Measurements from ENCODE around the gene U2SURP. TPM values are rescaled to one million over a fixed set of nuclear protein-coding genes. Genes with fewer than 3 reads are reported as not detected.
"Not testable (repeated sequence)": the region's sequence is repeated elsewhere in the genome, so short reads cannot be mapped to it uniquely, and the experiment has no call there.

U2SURP gene
- total and polyA plus RNA-seq, 4 experiments from 2014 or later = 97.6 to 137 (median 126) TPM

GRCh38 chr3:143066033-143066432, 64.7 kb downstream of the U2SURP start:
- no peaks in the 10 kb centered on the region for H3K9me3 ChIP-seq (ENCODE audit: control insufficient read depth in 1 of 2, low read length in 2 of 2)
- POLR2A ChIA-PET (ENCODE audit: partially characterized antibody) = no interaction called here
- intact Hi-C loops (cut with micrococcal nuclease) = no loop called here
- Mint-ChIP-seq H3K27ac (peak overlapping the region in 1 of 7 donors; percentile 53), H3K4me1 (peaks cover under 1 to 4% (median 2%) of the 10 kb centered on the region in 4 donors), H3K27me3 (no peaks in the 10 kb centered on the region), H3K9me3 (no peaks in the 10 kb centered on the region), H3K36me3 (peaks cover 3 to 11% of the 10 kb centered on the region in 2 donors), H3K4me3 (no peak overlapping the region)
- no peaks in the 10 kb centered on the region for H3K36me3 ChIP-seq (ENCODE audit: insufficient read depth, low read length)
- CTCF ChIA-PET (ENCODE audit: partially characterized antibody) = no interaction called here
- H3K4me1 ChIP-seq (ENCODE audit: insufficient read depth, low read length) = no peaks in the 10 kb centered on the region
- H3K27ac ChIP-seq (ENCODE audit: low read depth, low read length) = no peak overlapping the region
- H3K27me3 ChIP-seq (ENCODE audit: insufficient read depth, low read length) = no peaks in the 10 kb centered on the region
- no peak for DNase-seq
- no peak overlapping the region for H3K4me3 ChIP-seq (ENCODE audit: low read length in 2 of 2)

GRCh38 chr3:143067201-143067600, 65.8 kb downstream of the U2SURP start:
- ChIA-PET POLR2A (ENCODE audit: partially characterized antibody) (no interaction called here), CTCF (ENCODE audit: partially characterized antibody) (no interaction called here)
- Mint-ChIP-seq H3K4me3 (no peak overlapping the region), H3K9me3 (no peaks in the 10 kb centered on the region), H3K36me3 (peaks cover 0 to 2% of the 10 kb centered on the region in 2 donors), H3K27ac (no peak overlapping the region), H3K27me3 (no peaks in the 10 kb centered on the region), H3K4me1 (no peaks in the 10 kb centered on the region)
- H3K4me1 ChIP-seq (ENCODE audit: insufficient read depth, low read length) = no peaks in the 10 kb centered on the region
- H3K27me3 ChIP-seq (ENCODE audit: insufficient read depth, low read length) = no peaks in the 10 kb centered on the region
- DNase-seq = no peak
- no peak overlapping the region for H3K27ac ChIP-seq (ENCODE audit: low read depth, low read length)
- intact Hi-C loops (cut with micrococcal nuclease) = no loop called here
- no peak overlapping the region for H3K4me3 ChIP-seq (ENCODE audit: low read length in 2 of 2)
- H3K9me3 ChIP-seq (ENCODE audit: control insufficient read depth in 1 of 2, low read length in 2 of 2) = no peaks in the 10 kb centered on the region
- no peaks in the 10 kb centered on the region for H3K36me3 ChIP-seq (ENCODE audit: insufficient read depth, low read length)

- H3K27ac ChIP-seq (ENCODE audit: low read depth, low read length) = no peak overlapping the region
- H3K27me3 ChIP-seq (ENCODE audit: insufficient read depth, low read length) = no peaks in the 10 kb centered on the region
- no peaks in the 10 kb centered on the region for H3K27me3 Mint-ChIP-seq
- H3K4me3 Mint-ChIP-seq = no peak overlapping the region
- no peaks in the 10 kb centered on the region for H3K4me1 Mint-ChIP-seq
- no peaks in the 10 kb centered on the region for H3K36me3 ChIP-seq (ENCODE audit: insufficient read depth, low read length)
- no peaks in the 10 kb centered on the region for H3K4me1 ChIP-seq (ENCODE audit: insufficient read depth, low read length)
- H3K4me3 ChIP-seq (ENCODE audit: low read length in 2 of 2) = no peak overlapping the region
- H3K27ac Mint-ChIP-seq = no peak overlapping the region
- no peaks in the 10 kb centered on the region for H3K9me3 ChIP-seq (ENCODE audit: control insufficient read depth in 1 of 2, low read length in 2 of 2)
- ChIA-PET POLR2A (ENCODE audit: partially characterized antibody) (no interaction called here), CTCF (ENCODE audit: partially characterized antibody) (no interaction called here)
- intact Hi-C loops (cut with micrococcal nuclease) = no loop called here
- no peak for DNase-seq
- no peaks in the 10 kb centered on the region for H3K36me3 Mint-ChIP-seq
- no peaks in the 10 kb centered on the region for H3K9me3 Mint-ChIP-seq
Measured at GRCh38 chr3:143068059-143068458, 66.7 kb downstream of the U2SURP start.

- no peaks in the 10 kb centered on the region for H3K36me3 Mint-ChIP-seq
- intact Hi-C loops (cut with micrococcal nuclease) = no loop called here
- POLR2A ChIA-PET (ENCODE audit: partially characterized antibody) = no interaction called here
- H3K9me3 Mint-ChIP-seq = no peaks in the 10 kb centered on the region
- DNase-seq = no peak
- H3K27ac Mint-ChIP-seq = no peak overlapping the region
- Histone ChIP-seq H3K4me1 (ENCODE audit: insufficient read depth, low read length) (no peaks in the 10 kb centered on the region), H3K36me3 (ENCODE audit: insufficient read depth, low read length) (no peaks in the 10 kb centered on the region), H3K27ac (ENCODE audit: low read depth, low read length) (no peak overlapping the region), H3K27me3 (ENCODE audit: insufficient read depth, low read length) (no peaks in the 10 kb centered on the region), H3K9me3 (ENCODE audit: control insufficient read depth in 1 of 2, low read length in 2 of 2) (no peaks in the 10 kb centered on the region), H3K4me3 (ENCODE audit: low read length in 2 of 2) (no peak overlapping the region)
- H3K4me3 Mint-ChIP-seq = no peak overlapping the region
- no peaks in the 10 kb centered on the region for H3K27me3 Mint-ChIP-seq
- CTCF ChIA-PET (ENCODE audit: partially characterized antibody) = no interaction called here
- H3K4me1 Mint-ChIP-seq = no peaks in the 10 kb centered on the region
Measured at GRCh38 chr3:143070977-143071551, 69.7 kb downstream of the U2SURP start.

- H3K4me1 ChIP-seq (ENCODE audit: insufficient read depth, low read length) = no peaks in the 10 kb centered on the region
- no peak overlapping the region for H3K4me3 Mint-ChIP-seq
- no peak overlapping the region for H3K4me3 ChIP-seq (ENCODE audit: low read length in 2 of 2)
- H3K27ac Mint-ChIP-seq = no peak overlapping the region
- no peaks in the 10 kb centered on the region for H3K27me3 ChIP-seq (ENCODE audit: insufficient read depth, low read length)
- ChIA-PET POLR2A (ENCODE audit: partially characterized antibody) (no interaction called here), CTCF (ENCODE audit: partially characterized antibody) (no interaction called here)
- no peak overlapping the region for H3K27ac ChIP-seq (ENCODE audit: low read depth, low read length)
- no peaks in the 10 kb centered on the region for H3K9me3 ChIP-seq (ENCODE audit: control insufficient read depth in 1 of 2, low read length in 2 of 2)
- H3K9me3 Mint-ChIP-seq = no peaks in the 10 kb centered on the region
- H3K36me3 Mint-ChIP-seq = no peaks in the 10 kb centered on the region
- DNase-seq = no peak
- no peaks in the 10 kb centered on the region for H3K36me3 ChIP-seq (ENCODE audit: insufficient read depth, low read length)
- H3K27me3 Mint-ChIP-seq = no peaks in the 10 kb centered on the region
- no peaks in the 10 kb centered on the region for H3K4me1 Mint-ChIP-seq
- intact Hi-C loops (cut with micrococcal nuclease) = no loop called here
Measured at GRCh38 chr3:143071776-143072175, 70.4 kb downstream of the U2SURP start.

GRCh38 chr3:143072298-143073020, 71.1 kb downstream of the U2SURP start:
- H3K9me3 Mint-ChIP-seq; H3K27me3 ChIP-seq (ENCODE audit: insufficient read depth, low read length); H3K4me1 ChIP-seq (ENCODE audit: insufficient read depth, low read length); H3K9me3 ChIP-seq (ENCODE audit: control insufficient read depth in 1 of 2, low read length in 2 of 2); H3K4me3 ChIP-seq (ENCODE audit: low read length in 2 of 2); H3K4me1 Mint-ChIP-seq; H3K27ac Mint-ChIP-seq; H3K27ac ChIP-seq (ENCODE audit: low read depth, low read length); DNase-seq; intact Hi-C loops (cut with micrococcal nuclease); H3K4me3 Mint-ChIP-seq; H3K36me3 ChIP-seq (ENCODE audit: insufficient read depth, low read length); POLR2A ChIA-PET (ENCODE audit: partially characterized antibody); H3K36me3 Mint-ChIP-seq; H3K27me3 Mint-ChIP-seq: not testable (repeated sequence)
- CTCF ChIA-PET (ENCODE audit: partially characterized antibody) = interaction anchor here (0.5 kb wide), 1 partner anchor 1619 kb away, joined by 4 read pairs; no protein-coding TSS in a partner anchor

- H3K36me3 Mint-ChIP-seq; DNase-seq; CTCF ChIA-PET (ENCODE audit: partially characterized antibody); POLR2A ChIA-PET (ENCODE audit: partially characterized antibody); intact Hi-C loops (cut with micrococcal nuclease); H3K4me3 Mint-ChIP-seq; H3K27ac Mint-ChIP-seq; H3K9me3 Mint-ChIP-seq; H3K36me3 ChIP-seq (ENCODE audit: insufficient read depth, low read length); H3K27me3 Mint-ChIP-seq; H3K9me3 ChIP-seq (ENCODE audit: control insufficient read depth in 1 of 2, low read length in 2 of 2); H3K27me3 ChIP-seq (ENCODE audit: insufficient read depth, low read length); H3K4me3 ChIP-seq (ENCODE audit: low read length in 2 of 2); H3K27ac ChIP-seq (ENCODE audit: low read depth, low read length); H3K4me1 Mint-ChIP-seq; H3K4me1 ChIP-seq (ENCODE audit: insufficient read depth, low read length): not testable (repeated sequence)
Measured at GRCh38 chr3:143073541-143073940, 72.2 kb downstream of the U2SURP start.
